Renal cortex interstitium (tissue), 11 donors: ENCODE measurements around the gene SLC18A2. TPM values are rescaled to one million over a fixed set of nuclear protein-coding genes. Genes with fewer than 3 reads are reported as not detected.
"Not testable (repeated sequence)": the region's sequence is repeated elsewhere in the genome, so short reads cannot be mapped to it uniquely, and the experiment has no call there.

Experiments used
- DNase-seq, 11 donors: peaks; one replicate each; pipeline ENCODE4 v3.0.0-alpha.2; 2013; ENCODE audit warnings: low read depth in 9 of 11, low spot score in 4 of 11; ENCODE audit errors: extremely low read depth in 1 of 11
- polyA plus RNA-seq, 3 donors: library from polyadenylated mRNA; unstranded; fragments of 120-200 nt; gene quantifications; one replicate each; pipeline ENCODE4 v1.2.1, GENCODE V29; 2013; ENCODE audit not compliant: insufficient read length in 3 of 3

SLC18A2 gene
- polyA plus RNA-seq, 3 donors, result 0.62 to 1.1 (median 1.1) TPM

DNA sequence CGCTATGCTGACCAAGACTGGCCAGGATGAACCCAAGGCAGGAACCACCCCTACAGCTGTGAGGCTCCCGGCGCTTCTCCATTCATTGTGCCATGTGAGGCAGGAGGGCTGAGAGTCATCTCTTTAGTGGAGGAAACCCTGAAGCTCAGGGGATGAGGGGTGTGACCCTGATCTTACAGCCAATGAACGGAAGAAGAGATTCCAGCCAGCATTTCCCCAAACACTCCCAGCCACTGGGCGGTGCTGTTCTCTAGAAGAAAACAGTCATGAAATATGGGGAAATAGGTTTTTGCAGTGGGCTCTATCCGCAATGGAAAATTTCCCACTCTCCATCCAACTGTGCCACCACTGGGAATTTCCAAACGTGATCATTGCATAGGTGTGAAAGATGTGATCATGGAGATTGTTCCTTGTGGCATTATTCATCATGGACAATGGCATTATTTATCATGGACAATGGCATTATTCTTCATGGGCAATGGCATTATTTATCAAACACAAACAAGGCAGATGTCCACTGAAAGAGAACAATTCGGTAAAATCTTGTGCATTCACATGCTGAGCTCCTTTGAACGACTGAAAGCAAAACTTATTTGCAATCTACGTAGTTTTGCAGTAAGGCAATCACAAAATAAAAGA, 14.0 kb upstream of the SLC18A2 start:
- DNase-seq, result no peak

DNA sequence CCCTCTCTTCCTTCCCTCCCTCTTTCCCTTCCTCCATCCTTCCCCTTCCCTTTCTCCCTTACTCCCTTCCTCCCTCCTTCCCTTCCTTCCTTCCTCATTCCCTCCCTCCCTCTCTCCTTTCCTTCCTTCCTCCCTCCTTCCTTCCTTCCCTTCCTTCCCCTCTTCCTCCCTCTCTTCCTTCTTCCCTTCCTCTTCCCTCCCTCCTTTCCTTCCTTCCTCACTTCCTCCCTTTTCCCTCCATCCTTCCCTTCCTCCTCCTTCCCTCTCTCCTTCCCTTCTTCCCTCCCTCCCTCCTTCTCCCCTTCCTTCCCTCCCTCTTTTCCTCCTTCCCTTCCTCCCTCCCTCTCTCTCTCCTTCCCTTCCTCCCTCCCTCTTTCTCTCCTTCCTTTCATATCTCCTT, 12.7 kb upstream of the SLC18A2 start:
- no peak for DNase-seq

DNA sequence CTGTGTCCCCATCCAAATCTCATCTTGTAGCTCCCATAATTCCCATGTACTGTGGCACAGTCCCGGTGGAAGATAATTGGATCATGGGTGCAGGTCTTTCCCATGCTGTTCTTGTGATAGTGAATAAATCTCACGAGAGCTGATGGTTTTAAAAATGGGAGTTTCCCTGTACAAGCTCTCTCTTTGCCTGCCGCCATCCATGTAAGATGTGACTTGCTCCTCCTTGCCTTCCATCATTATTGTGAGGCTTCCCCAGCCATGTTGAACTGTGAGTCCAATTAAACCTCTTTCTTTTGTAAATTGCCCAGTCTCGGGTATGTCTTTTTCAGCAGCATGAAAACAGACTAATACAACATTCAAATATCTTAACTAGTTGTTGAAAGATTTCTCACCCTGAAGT, 10.8 kb upstream of the SLC18A2 start:
- not testable (repeated sequence) for DNase-seq

DNA sequence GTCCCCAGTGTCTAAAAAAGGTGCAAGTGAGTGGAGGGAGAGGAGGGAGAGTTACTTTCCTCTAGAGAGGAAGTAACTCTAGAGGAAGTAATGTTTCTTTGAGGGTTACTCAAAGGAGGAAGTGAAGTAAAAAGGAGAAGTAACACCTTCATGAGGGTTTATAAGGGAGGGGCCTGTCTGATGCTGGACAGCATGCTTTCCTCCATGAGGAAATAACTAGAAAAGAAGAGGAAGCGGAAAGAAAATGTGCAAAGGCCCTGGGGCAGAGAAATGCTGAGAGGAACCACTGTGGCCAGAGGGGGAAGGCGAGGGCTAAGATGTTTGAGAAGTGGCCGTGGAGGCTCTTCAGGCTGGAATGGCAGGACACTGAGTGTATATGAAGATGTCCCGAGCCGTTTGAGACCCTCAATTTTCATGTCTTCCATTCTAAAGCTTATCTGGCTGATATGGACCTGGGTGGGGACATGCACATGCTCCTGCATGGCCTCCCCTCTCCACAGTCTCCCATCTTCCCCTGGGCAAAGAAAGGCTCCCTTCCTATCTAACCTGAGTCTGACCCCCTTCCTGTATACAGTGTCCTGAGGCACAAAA, 3.4 kb upstream of the SLC18A2 start:
- no peak for DNase-seq

DNA sequence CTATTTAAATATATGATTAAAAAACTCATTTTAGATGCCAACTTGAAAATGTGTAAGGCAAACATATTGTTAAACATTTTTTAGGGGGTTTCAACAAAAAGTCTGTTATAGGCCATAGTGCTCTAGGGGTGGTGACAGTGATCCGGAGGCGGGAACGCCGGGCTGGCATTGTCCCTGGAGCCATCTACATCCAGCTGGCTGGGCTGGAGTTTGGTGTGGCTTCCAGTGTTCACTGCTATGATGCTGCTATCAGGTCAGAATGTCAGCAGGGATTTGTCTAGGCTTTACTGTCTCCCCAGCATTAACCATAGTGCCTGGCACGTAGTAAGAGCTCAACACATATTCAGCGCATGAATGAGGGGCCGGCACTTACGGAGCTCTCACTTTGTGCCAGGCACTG, 1.9 kb upstream of the SLC18A2 start:
- no peak for DNase-seq

DNA sequence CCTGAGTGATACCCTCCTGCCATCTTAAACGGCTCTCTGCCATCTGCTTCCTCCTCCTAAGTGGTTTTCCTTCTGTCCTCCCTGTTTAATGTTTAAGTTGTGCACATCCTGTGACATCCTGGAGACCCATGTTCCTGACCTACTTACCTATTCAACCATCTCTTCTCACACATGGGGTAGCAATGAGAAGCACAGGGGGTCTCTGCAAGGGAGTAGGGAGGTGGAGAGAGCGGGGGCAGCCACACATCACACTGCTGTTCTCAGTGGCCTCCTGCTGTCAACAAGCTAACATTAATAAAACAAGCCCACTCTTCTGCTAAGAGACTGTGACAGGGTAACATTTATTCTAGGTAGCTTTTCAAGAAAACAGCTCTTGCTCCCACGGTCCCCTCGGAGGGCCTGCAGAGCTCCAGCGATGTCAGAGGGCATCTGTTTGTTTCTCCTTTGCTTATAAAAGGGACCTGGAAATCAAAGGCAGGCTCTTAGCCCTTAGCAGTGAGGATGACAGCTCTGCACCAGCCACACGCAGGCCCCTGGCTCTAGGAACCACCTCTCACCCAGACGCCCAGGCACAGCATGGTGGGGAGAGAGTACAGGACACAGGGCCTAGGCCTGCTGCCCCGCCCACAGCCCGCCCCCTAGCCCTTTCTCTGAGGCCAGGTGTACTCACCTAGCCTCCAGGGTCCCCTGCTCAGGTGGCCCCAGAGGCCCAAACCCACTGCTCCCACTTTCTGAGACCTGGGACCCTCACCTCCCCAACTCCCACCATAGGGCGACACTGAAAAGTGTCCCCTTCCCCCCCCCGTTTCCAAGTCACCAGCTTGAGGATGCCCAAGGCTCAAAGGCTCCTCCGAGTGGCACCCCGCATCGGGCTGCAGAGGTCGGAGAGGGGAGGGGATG, 943 bp upstream of the SLC18A2 start:
- no peak for DNase-seq

DNA sequence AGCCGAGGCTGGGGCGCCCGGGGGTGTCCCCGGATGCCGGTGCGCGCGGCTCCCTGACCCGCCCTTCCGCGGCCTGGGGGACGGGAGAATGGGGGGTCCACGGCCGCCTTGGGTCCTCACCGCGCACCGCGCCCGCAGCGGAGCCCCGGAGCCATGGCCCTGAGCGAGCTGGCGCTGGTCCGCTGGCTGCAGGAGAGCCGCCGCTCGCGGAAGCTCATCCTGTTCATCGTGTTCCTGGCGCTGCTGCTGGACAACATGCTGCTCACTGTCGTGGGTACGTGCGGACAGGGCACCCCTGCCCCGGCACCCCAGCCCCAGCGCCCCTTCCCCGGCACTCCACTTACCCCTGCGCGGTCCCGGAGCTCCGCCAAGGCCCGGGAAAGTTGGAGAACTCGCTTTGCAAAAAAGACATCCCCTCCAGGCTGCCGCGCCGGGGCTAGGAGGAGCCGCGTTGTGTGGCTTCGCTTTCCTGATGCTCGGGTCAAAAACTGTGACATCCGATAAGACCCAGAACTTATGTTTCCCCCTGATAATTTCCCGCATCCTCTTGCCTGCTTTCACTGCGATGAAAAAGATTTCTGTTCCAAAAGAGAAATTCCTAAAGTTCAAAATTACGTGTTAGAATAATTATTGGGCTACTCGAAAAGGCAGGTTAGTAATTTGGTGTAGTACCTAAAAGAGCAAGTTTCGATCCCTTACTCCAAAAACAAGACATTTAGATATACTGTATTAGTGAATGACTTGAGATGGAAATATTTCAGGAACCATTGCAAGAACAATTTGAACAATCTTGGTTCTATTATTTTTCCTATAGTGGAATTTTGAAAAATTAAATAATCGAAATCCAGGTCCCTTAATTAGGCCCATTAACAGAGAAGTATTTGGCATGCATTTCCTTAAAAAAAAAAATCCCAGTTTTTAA, 888 bp downstream of the SLC18A2 start:
- no peak for DNase-seq

DNA sequence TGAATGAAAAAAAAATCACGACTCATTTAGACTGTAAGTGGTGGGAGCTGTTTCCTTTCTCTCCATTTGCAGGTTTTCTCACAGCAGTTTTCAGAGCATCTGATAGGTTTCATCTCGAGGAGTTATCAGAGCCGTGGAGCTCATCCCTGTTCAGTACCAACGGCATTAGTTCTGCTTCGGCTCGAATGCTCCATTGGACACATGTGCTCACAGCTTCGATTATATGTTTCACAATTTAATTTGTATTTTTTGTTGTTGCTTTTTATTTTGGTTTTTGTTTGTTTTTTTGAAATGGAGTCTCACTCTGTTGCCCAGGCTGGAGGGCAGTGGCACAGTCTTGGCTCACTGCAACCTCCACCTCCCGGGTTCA, 1.5 kb downstream of the SLC18A2 start:
- DNase-seq, result no peak

DNA sequence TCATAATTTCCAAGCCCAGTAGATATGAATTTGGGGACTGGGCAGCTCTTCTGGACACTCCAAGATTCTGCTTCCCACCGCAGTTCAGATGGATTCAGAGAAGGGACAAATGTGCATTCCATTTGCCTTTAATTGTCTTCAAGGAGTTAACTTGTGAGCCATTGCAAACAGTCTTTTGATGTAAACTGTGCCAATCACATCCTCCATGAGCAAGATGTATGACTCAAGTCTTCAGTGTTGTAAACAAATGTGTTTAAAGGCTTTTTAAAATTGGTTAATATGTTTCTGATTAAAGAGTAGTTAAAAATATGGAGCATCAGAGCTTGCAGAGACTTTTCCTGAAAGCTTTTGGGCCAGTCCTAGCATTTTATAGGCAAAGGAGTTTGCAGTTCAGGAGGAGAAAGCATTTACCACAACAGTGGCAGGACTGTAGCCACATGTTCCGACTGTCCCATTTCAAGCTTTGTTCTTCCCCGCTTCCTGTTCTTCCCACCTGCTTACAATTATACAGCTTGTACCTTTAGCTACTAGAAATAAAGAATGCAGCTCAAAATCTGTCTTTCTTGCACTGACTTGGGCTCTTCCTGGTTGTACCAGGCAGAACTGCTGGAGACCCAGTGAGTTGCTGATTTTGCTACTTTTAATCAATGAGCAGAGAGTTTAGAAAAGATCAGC, 6.2 kb downstream of the SLC18A2 start:
- no peak for DNase-seq

DNA sequence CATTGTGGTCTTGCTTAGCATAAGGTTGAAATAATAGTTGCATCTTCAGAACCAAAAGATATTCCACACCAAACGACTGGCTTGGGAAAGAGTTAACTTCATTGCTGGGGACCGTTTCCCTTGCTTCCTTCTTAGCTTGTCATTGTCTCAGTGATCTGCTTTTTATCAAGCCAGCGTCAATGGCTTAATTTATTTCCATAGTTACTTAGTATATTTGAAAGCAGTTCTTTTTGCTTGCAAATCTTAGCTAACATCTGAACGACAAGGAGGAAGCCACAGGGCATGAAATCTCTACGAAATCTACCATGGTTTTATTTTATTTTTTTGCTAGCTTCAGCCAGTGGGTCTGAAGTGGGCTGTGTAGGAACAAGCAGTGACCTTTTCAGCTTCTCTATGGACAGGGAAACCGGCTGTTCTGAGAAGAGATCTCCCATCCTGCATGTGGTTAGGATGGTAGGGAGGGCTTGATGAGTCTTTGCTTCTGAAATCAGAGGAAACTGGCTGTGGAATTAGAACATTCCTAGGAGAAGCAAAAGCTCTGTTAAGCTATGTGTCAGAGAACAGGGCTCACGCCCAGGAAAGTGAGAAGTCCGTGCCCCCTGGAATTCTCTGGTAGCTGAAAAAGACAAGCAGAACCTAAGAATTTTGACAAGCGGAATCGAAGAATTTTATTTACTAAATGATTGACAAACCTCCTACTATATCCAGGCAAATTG, 8.0 kb downstream of the SLC18A2 start:
- DNase-seq, result no peak

DNA sequence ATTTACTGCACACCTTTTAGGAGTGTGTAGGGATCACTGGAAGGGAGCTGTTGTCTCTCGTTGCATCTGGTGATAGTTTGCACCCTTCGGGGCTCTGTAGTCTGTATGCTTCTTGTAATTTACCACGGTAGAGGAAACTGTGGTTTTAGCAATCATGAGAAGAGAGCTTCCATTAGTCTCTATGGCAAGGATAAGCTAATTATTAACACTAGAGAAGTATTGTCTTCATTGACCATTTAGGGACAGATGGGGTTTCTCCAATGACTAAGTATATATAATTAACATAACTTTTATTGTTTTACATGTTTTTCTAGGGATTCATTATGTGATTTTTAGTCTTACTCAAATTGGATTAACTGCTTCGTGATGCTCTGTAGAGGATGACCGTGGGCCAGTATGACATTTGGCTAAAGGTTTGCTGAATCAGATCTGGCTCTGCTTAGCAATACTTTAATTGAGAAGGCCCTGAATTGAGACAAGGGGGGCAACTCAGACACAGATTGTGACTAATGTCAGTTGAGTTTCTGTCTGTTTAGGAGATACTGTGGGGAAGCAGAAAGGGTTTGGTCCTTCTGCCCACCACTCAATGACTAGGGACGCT, 8.7 kb downstream of the SLC18A2 start:
- no peak for DNase-seq

DNA sequence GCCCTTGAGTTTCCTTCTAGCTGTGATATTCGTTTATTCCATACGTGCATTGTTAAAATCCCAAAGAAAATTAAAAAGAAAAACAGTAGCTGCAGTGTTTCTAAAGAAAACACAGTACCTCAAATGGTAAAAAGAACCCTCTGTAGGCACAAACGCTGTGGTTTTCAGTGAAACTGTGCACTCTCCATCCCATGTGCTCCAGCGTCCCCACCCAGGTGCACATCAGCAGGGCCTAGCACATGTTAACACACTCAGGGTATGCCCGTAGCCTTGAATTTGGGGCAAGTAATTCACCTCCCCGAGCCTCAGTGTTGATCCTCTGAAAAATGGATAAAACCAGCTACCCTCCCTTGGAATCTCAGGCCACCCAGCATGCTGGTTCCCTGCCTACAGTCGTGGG, 9.5 kb downstream of the SLC18A2 start:
- no peak for DNase-seq

DNA sequence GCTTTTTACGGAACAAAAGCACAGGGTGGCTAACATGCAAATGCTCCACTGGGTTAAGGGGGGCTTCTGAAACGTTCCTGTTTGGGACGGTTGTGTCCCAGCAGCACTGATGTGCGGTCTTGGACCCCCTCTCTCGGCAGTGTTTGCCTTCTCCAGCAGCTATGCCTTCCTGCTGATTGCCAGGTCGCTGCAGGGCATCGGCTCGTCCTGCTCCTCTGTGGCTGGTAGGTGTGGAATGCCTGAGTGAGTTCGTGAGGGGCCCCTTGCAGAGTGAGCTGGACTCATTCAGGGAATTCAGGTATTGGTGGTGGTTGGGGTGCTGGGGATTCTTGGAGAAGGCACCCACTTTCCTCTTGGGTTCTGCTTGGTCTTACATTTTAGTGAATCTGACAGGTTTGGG, 13.0 kb downstream of the SLC18A2 start:
- no peak for DNase-seq

DNA sequence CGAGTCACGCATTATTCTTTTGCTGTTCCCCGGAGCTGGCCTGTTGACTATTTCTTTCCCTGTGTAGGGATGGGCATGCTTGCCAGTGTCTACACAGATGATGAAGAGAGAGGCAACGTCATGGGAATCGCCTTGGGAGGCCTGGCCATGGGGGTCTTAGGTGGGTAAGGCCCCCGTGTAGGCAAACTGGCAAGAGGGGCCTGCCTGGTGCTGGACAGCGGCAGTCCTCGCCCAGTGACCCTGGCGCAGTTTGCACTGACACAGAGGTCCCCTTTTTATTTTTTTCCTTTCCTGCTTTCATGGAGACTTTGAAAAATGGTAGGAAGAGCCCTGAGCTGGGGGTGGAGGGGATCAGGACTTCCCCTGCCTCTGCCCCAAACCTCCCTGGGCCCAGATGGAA, 13.4 kb downstream of the SLC18A2 start:
- no peak for DNase-seq

DNA sequence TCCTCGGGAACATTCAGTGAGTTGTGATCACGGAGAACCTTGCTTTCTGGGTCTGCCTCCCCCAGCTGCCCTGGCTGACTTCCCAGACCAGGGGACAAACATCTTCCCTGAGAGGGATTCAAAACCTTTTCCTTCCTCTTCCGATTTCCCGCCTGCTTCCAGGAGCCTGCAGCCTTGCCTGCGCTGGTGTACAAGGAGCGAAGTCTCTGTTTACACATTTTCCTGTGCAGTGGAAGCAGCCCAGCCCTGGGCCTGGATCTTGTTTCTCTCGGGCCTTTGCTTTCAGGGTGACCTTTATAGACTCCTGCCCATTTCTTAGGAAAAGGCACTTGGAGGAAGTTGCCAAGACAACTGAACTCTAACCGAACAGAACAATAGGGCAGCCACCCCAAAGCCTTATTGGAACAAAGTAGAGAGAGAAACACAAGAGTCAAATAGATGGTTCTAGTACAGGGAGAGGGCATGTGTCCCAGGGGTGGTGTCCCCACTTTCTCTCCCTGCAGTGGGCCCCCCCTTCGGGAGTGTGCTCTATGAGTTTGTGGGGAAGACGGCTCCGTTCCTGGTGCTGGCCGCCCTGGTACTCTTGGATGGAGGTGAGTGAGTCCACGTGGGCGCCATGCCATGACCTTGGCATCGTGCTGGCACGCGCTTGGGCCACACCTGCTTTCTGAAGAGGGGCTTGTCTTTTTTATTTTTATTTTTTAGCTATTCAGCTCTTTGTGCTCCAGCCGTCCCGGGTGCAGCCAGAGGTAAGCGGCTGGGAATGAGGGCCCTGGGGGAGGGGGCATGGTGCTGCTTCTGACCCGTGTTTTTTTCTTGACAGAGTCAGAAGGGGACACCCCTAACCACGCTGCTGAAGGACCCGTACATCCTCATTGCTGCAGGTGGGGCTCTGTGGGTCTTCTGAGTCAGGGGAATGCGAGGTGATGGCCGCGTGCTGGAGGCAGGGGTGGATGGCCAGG, 14.1 kb downstream of the SLC18A2 start:
- DNase-seq, result no peak

DNA sequence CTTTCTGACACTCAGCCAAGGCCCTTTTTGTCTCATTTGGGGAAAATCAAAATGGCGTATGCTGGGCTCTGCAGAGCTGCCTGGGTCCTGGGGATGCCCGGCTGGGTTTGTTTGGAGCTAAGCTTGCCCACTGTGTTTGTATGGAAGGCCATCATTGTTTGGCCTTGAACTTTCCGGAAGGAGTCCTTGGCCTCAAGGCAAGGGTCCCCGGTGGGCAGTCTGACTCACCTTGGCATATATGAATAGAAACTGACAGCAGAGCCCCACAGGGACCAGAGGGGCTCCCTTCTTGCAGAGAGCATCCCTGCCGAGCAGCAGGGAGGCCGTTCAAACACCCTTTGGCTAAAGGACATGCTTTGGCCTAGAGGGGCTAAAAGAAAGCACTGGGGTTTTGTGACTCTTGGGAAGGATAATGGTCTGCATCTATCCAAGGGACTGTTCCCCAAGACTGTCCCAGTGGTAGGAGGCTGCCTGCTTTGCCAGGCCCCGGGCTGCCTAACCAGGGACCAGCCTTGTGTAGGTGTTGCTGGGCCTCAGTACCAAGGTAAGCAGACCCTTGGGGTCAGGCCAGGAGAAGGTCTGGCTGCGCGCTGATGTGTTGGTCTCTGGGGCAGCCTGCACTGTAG, 15.0 kb downstream of the SLC18A2 start:
- DNase-seq, result no peak
